ENCODE data around the gene VAV3.
A peak's percentile ranks its signal among the peaks of the same experiment; 100 is the strongest.

VAV3 gene

DNA sequence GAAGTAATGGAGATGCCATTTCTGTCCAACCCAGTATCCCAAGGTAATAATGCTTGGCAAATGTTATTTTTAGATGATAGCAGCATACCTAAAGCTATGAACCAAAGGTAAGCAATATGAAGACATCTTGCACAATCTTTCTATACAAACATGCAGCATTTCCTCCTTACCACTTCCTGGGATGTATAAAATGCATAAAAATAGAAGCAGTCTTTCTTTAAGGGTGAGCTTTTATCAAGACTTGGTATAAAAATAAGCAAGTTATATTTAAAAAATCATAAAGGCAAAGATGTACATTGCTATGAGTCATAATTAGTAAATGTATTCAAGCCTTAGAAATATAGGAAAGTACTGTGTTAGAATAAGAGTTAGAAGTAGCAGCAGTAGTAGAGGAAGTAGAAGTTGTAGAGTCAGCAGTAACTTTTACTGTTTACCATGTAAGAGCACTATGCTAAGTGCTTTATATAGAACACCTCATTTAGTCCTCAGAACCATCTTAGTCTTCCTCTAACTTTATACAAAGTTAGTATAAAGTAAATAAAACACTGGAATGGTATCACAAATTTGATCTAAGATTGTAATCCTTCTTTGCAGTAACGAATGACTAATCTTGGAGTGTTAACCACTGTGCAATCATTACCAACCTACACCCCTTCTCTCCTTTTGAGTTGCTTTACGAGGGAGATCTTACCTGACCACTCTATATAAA lies 371.3 kb downstream of the VAV3 start:
- peak overlapping the region; percentile 63 for H3K27ac Mint-ChIP-seq
- peaks cover 32% of the 10 kb centered on the region for H3K4me1 Mint-ChIP-seq (ENCODE audit: low read depth)
- H3K4me3 Mint-ChIP-seq, result no peak overlapping the region
- H3K36me3 Mint-ChIP-seq (ENCODE audit: low read depth), result peaks cover 6% of the 10 kb centered on the region
- intact Hi-C loops (cut with micrococcal nuclease), result loop anchor here (10.0 kb wide), 1 partner anchor 151 kb away; no protein-coding TSS in a partner anchor
- H3K27me3 Mint-ChIP-seq, result no peaks in the 10 kb centered on the region
- no peaks in the 10 kb centered on the region for H3K9me3 Mint-ChIP-seq

- Mint-ChIP-seq H3K27me3 (no peaks in the 10 kb centered on the region), H3K4me3 (no peak overlapping the region), H3K36me3 (ENCODE audit: low read depth) (peaks cover 16% of the 10 kb centered on the region), H3K4me1 (ENCODE audit: low read depth) (peaks cover 32% of the 10 kb centered on the region), H3K27ac (peak overlapping the region; percentile 58), H3K9me3 (no peaks in the 10 kb centered on the region)
- intact Hi-C loops (cut with micrococcal nuclease), result loop anchor here (10.0 kb wide), 1 partner anchor 154 kb away; no protein-coding TSS in a partner anchor
Observed at GRCh38 chr1:107590900-107591622, 373.9 kb downstream of the VAV3 start.

DNA sequence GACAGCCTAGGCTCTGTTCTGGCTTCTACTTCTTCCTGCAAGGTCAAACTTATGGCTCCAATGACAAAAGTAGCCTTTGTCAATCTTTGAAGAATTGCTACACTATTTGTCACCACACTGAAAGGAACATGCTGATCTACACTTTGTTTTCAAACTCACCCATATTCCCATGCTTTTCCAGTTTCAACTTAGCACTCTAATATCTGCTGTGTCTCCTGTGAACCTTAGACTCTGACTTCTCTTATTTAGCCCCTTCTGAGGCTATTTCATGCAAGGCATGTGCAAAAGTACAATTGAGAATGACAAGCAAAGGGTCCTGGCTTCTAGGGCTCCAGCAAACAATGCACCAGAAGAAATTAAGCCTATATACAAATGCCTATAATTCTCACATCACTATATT lies 374.9 kb downstream of the VAV3 start:
- no peak overlapping the region for H3K27ac Mint-ChIP-seq
- intact Hi-C loops (cut with micrococcal nuclease), result loop anchor here (10.0 kb wide), 1 partner anchor 155 kb away; no protein-coding TSS in a partner anchor
- peaks cover 26% of the 10 kb centered on the region for H3K36me3 Mint-ChIP-seq (ENCODE audit: low read depth)
- H3K27me3 Mint-ChIP-seq, result no peaks in the 10 kb centered on the region
- peaks cover 32% of the 10 kb centered on the region for H3K4me1 Mint-ChIP-seq (ENCODE audit: low read depth)
- no peaks in the 10 kb centered on the region for H3K9me3 Mint-ChIP-seq
- no peak overlapping the region for H3K4me3 Mint-ChIP-seq

GRCh38 chr1:107588321-107588720 lies 376.7 kb downstream of the VAV3 start:
- Mint-ChIP-seq H3K4me1 (ENCODE audit: low read depth) (peaks cover 20% of the 10 kb centered on the region), H3K36me3 (ENCODE audit: low read depth) (peaks cover 26% of the 10 kb centered on the region), H3K4me3 (no peak overlapping the region), H3K27me3 (no peaks in the 10 kb centered on the region), H3K27ac (no peak overlapping the region), H3K9me3 (no peaks in the 10 kb centered on the region)
- intact Hi-C loops (cut with micrococcal nuclease), result no loop called here

- Mint-ChIP-seq H3K4me3 (no peak overlapping the region), H3K27me3 (no peaks in the 10 kb centered on the region), H3K9me3 (no peaks in the 10 kb centered on the region), H3K4me1 (ENCODE audit: low read depth) (no peaks in the 10 kb centered on the region), H3K36me3 (ENCODE audit: low read depth) (peaks cover 50% of the 10 kb centered on the region), H3K27ac (no peak overlapping the region)
- intact Hi-C loops (cut with micrococcal nuclease), result no loop called here
Observed at GRCh38 chr1:107575226-107575625, 389.8 kb downstream of the VAV3 start.

DNA sequence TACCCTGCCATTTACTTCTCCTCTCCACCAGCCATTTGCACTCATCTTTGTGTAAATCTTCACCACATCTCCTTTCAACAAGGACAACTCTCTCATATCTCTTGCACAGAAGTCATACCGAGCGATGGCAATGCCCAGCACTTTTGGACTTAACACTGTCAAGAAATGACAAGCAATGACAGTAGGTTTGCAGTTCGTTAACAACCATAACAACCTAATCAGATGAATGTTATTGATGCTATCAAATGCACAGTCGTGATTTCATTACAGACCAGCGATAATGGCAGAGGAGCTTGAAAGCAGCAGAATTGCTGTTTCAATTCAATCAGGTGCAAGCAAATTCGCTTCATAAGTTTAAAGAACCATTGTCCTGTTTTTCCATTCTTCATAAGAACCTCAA lies 390.9 kb downstream of the VAV3 start:
- no peak overlapping the region for H3K27ac Mint-ChIP-seq
- H3K4me1 Mint-ChIP-seq (ENCODE audit: low read depth), result no peaks in the 10 kb centered on the region
- H3K27me3 Mint-ChIP-seq, result no peaks in the 10 kb centered on the region
- peaks cover 45% of the 10 kb centered on the region for H3K36me3 Mint-ChIP-seq (ENCODE audit: low read depth)
- H3K9me3 Mint-ChIP-seq, result no peaks in the 10 kb centered on the region
- intact Hi-C loops (cut with micrococcal nuclease), result no loop called here
- H3K4me3 Mint-ChIP-seq, result no peak overlapping the region

DNA sequence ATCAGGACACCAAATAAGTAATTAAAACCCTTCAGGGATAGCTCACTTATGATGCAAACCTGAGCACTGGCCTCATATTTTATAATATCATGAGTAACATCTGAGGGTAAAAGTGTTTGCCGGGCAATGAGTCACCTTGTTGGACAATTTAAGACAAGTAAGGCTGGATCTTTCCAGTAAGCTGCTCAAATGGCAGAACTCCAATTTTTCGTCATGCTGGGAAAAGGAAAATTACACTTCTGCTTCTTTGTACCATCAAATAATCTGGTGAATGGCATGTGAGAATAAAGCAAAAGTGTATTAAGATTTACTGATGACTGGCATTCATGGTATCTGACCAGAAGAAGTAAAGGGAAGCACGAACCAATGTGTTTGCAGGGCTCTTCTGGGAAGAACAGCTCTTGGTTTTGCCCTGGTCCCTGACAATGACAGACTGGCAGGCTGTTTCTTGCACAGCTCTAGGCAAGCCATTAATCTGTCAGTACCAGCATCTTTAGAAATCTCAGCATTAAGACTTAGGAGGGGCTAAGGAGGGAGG lies 392.2 kb downstream of the VAV3 start:
- Mint-ChIP-seq H3K4me3 (no peak overlapping the region), H3K27me3 (no peaks in the 10 kb centered on the region), H3K36me3 (ENCODE audit: low read depth) (peaks cover 39% of the 10 kb centered on the region), H3K9me3 (no peaks in the 10 kb centered on the region), H3K4me1 (ENCODE audit: low read depth) (no peaks in the 10 kb centered on the region), H3K27ac (no peak overlapping the region)
- intact Hi-C loops (cut with micrococcal nuclease), result no loop called here

- H3K27me3 Mint-ChIP-seq, result no peaks in the 10 kb centered on the region
- intact Hi-C loops (cut with micrococcal nuclease), result no loop called here
- H3K27ac Mint-ChIP-seq, result no peak overlapping the region
- no peaks in the 10 kb centered on the region for H3K4me1 Mint-ChIP-seq (ENCODE audit: low read depth)
- no peaks in the 10 kb centered on the region for H3K9me3 Mint-ChIP-seq
- H3K4me3 Mint-ChIP-seq, result no peak overlapping the region
- H3K36me3 Mint-ChIP-seq (ENCODE audit: low read depth), result peaks cover 39% of the 10 kb centered on the region
Observed at GRCh38 chr1:107570768-107571167, 394.2 kb downstream of the VAV3 start.

DNA sequence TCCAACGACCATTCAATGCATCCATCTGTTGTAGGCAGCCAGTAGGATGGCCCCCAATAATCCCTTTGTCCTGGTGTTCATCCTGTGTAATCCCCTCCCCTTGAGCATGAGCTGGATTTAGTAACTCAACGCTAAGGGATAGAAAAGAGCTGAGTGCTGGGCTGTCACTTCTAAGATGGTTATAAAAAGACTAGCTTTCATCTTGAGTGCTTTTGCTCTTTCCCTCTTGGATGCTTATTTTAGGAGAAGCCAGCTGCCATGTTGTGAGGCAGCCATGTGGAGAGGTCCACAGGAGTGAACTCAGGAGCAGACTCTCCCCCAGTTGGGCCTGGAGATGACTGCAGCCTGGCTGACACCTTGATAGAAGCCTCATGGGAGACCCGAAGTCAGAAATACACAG lies 401.5 kb downstream of the VAV3 start:
- H3K27me3 Mint-ChIP-seq, result no peaks in the 10 kb centered on the region
- H3K27ac Mint-ChIP-seq, result no peak overlapping the region
- H3K4me1 Mint-ChIP-seq (ENCODE audit: low read depth), result no peaks in the 10 kb centered on the region
- no peak overlapping the region for H3K4me3 Mint-ChIP-seq
- intact Hi-C loops (cut with micrococcal nuclease), result no loop called here
- no peaks in the 10 kb centered on the region for H3K9me3 Mint-ChIP-seq
- no peaks in the 10 kb centered on the region for H3K36me3 Mint-ChIP-seq (ENCODE audit: low read depth)

- intact Hi-C loops (cut with micrococcal nuclease), result no loop called here
- H3K9me3 Mint-ChIP-seq, result no peaks in the 10 kb centered on the region
- H3K36me3 Mint-ChIP-seq (ENCODE audit: low read depth), result no peaks in the 10 kb centered on the region
- H3K4me3 Mint-ChIP-seq, result no peak overlapping the region
- H3K4me1 Mint-ChIP-seq (ENCODE audit: low read depth), result no peaks in the 10 kb centered on the region
- H3K27me3 Mint-ChIP-seq, result no peaks in the 10 kb centered on the region
- H3K27ac Mint-ChIP-seq, result no peak overlapping the region
Observed at GRCh38 chr1:107559881-107560280, 405.1 kb downstream of the VAV3 start.

DNA sequence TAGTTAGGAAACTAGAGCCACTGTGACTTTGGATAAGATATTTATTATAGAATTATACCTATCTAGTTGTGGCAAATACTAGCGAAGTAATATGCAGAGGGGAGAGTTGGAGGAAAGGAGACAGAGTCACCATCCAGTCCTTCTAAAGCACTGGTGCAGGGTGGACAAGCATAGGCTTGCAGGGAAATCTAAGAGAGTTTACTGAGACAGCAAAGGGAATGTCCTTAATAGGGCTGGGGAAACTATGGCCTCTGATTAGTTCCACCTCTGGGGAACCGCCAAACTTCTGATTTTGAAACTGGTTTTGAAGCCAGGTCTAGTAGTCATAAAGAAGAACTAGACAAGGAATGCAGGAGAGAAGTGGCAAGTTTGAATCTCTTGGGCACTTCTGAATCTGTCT lies 407.9 kb downstream of the VAV3 start:
- Mint-ChIP-seq H3K36me3 (ENCODE audit: low read depth) (no peaks in the 10 kb centered on the region), H3K9me3 (no peaks in the 10 kb centered on the region), H3K27ac (no peak overlapping the region), H3K27me3 (no peaks in the 10 kb centered on the region), H3K4me1 (ENCODE audit: low read depth) (no peaks in the 10 kb centered on the region), H3K4me3 (no peak overlapping the region)
- intact Hi-C loops (cut with micrococcal nuclease), result no loop called here

- no peaks in the 10 kb centered on the region for H3K9me3 Mint-ChIP-seq
- no peaks in the 10 kb centered on the region for H3K27me3 Mint-ChIP-seq
- H3K27ac Mint-ChIP-seq, result no peak overlapping the region
- H3K4me3 Mint-ChIP-seq, result no peak overlapping the region
- H3K4me1 Mint-ChIP-seq (ENCODE audit: low read depth), result no peaks in the 10 kb centered on the region
- no peaks in the 10 kb centered on the region for H3K36me3 Mint-ChIP-seq (ENCODE audit: low read depth)
- intact Hi-C loops (cut with micrococcal nuclease), result no loop called here
Observed at GRCh38 chr1:107555578-107555977, 409.4 kb downstream of the VAV3 start.

DNA sequence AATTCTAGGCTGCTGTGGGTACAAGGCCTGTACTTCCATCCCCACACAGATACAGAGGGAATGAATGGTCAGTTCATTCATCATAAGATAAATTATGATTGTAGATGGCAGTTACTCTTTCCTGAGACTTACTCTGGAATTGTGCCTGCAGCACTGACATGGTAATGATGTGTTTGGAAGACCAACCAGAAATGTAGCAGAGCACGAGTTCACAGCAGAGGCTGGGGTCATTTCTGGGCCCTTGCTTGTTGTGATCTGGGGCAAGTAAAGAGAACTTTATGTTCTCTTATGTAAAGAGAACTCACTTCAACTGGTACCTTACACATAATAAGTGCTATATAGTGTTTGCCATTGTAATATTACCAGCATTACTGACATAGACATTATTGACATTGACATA lies 412.2 kb downstream of the VAV3 start:
- H3K4me3 Mint-ChIP-seq, result no peak overlapping the region
- intact Hi-C loops (cut with micrococcal nuclease), result no loop called here
- no peaks in the 10 kb centered on the region for H3K9me3 Mint-ChIP-seq
- H3K4me1 Mint-ChIP-seq (ENCODE audit: low read depth), result no peaks in the 10 kb centered on the region
- no peaks in the 10 kb centered on the region for H3K36me3 Mint-ChIP-seq (ENCODE audit: low read depth)
- no peak overlapping the region for H3K27ac Mint-ChIP-seq
- H3K27me3 Mint-ChIP-seq, result no peaks in the 10 kb centered on the region

GRCh38 chr1:107551456-107551855 lies 413.5 kb downstream of the VAV3 start:
- intact Hi-C loops (cut with micrococcal nuclease), result no loop called here
- Mint-ChIP-seq H3K4me1 (ENCODE audit: low read depth) (no peaks in the 10 kb centered on the region), H3K27me3 (no peaks in the 10 kb centered on the region), H3K4me3 (no peak overlapping the region), H3K36me3 (ENCODE audit: low read depth) (no peaks in the 10 kb centered on the region), H3K9me3 (no peaks in the 10 kb centered on the region), H3K27ac (no peak overlapping the region)
